Neural progenitor cell (in vitro differentiated cells): ENCODE data around the gene POLR3F. TPM values are rescaled to one million over a fixed set of nuclear protein-coding genes. Genes with fewer than 3 reads are reported as not detected.

Source experiments
- DNase-seq: peaks from one replicate; pipeline ENCODE4 v3.0.0-alpha.2; 2016; ENCODE audit warnings: low spot score
- H2AFZ ChIP-seq: fragments of 200-600 bp; sonication (generic); replicated peaks from 2 replicates; pipeline ENCODE4 v1.6.1; 2016; ENCODE audit warnings: antibody characterized with exemption
- H3F3A ChIP-seq: fragments of 200-600 bp; sonication (generic); 2 replicates; pipeline ENCODE4 v1.6.1; 2016; ENCODE audit warnings: antibody characterized with exemption, low read depth
- H3K27ac ChIP-seq: fragments of 200-600 bp; sonication (generic); 2 replicates; pipeline ENCODE4 v1.5.1; 2016; ENCODE audit warnings: mild to moderate bottlenecking
- H3K27me3 ChIP-seq: fragments of 200-600 bp; sonication (generic); 2 replicates; pipeline ENCODE4 v1.6.1; 2016; ENCODE audit warnings: mild to moderate bottlenecking, moderate library complexity
- H3K36me3 ChIP-seq: fragments of 200-600 bp; sonication (generic); 2 replicates; pipeline ENCODE4 v1.5.1; 2016
- H3K4me1 ChIP-seq: fragments of 200-600 bp; sonication (generic); 2 replicates; pipeline ENCODE4 v1.6.1; 2016; ENCODE audit warnings: mixed run types
- H3K4me2 ChIP-seq: fragments of 200-600 bp; sonication (generic); 2 replicates; pipeline ENCODE4 v1.6.1; 2016
- H3K4me3 ChIP-seq: fragments of 200-600 bp; sonication (generic); 2 replicates; pipeline ENCODE4 v1.5.1; 2016
- H3K79me2 ChIP-seq: fragments of 200-600 bp; sonication (generic); 2 replicates; pipeline ENCODE4 v1.6.1; 2016; ENCODE audit warnings: low read depth
- H3K9ac ChIP-seq: fragments of 200-600 bp; sonication (generic); 2 replicates; pipeline ENCODE4 v1.6.1; 2016
- H3K9me3 ChIP-seq: fragments of 200-600 bp; sonication (generic); 2 replicates; pipeline ENCODE4 v1.5.1; 2016; ENCODE audit warnings: low read depth
- H4K20me1 ChIP-seq: fragments of 200-600 bp; sonication (generic); 2 replicates; pipeline ENCODE4 v1.6.1; 2016; ENCODE audit warnings: low read depth
- H3K27ac Mint-ChIP-seq: 3 replicates; pipeline ENCODE4 v1.8.0; 2021; ENCODE audit warnings: mixed read lengths
- H3K27me3 Mint-ChIP-seq: 2 replicates; pipeline ENCODE4 v1.8.0; 2022; ENCODE audit warnings: low read depth, mild to moderate bottlenecking, inconsistent platforms, moderate library complexity, mixed read lengths; ENCODE audit not compliant: insufficient read depth
- H3K36me3 Mint-ChIP-seq: 3 replicates; pipeline ENCODE4 v1.8.0; 2021; ENCODE audit warnings: mixed read lengths
- H3K4me1 Mint-ChIP-seq: 3 replicates; pipeline ENCODE4 v1.8.0; 2021; ENCODE audit warnings: mixed read lengths
- H3K4me3 Mint-ChIP-seq: 3 replicates; pipeline ENCODE4 v1.8.0; 2021; ENCODE audit warnings: mild to moderate bottlenecking, moderate library complexity, mixed read lengths
- H3K9me3 Mint-ChIP-seq: 3 replicates; pipeline ENCODE4 v1.8.0; 2020; ENCODE audit warnings: mixed read lengths
- EZH2 ChIP-seq: fragments of 200-600 bp; sonication (generic); IDR thresholded peaks from 2 replicates; pipeline ENCODE4 v1.6.1; 2017; ENCODE audit warnings: antibody characterized with exemption, mild to moderate bottlenecking, moderate library complexity
- EZH2phosphoT487 ChIP-seq: fragments of 200-600 bp; sonication (generic); IDR thresholded peaks from 2 replicates; pipeline ENCODE4 v1.6.1; 2017; ENCODE audit warnings: antibody characterized with exemption
- total RNA-seq: library from RNA; depleted of rRNA; stranded (reverse); fragments of >200 nt; gene quantifications from 2 replicates; pipeline ENCODE4 v1.2.3, GENCODE V29; 2015; ENCODE audit warnings: low replicate concordance
- TF ChIP-seq, protein P1 (sequence below): fragments of 200-600 bp; sonication (generic); IDR thresholded peaks from 2 replicates; pipeline ENCODE4 v1.5.1; 2017; ENCODE audit warnings: antibody characterized with exemption, mild to moderate bottlenecking

POLR3F gene
- total RNA-seq, 1 donor from 2014 or later, result 28.5 TPM

DNA sequence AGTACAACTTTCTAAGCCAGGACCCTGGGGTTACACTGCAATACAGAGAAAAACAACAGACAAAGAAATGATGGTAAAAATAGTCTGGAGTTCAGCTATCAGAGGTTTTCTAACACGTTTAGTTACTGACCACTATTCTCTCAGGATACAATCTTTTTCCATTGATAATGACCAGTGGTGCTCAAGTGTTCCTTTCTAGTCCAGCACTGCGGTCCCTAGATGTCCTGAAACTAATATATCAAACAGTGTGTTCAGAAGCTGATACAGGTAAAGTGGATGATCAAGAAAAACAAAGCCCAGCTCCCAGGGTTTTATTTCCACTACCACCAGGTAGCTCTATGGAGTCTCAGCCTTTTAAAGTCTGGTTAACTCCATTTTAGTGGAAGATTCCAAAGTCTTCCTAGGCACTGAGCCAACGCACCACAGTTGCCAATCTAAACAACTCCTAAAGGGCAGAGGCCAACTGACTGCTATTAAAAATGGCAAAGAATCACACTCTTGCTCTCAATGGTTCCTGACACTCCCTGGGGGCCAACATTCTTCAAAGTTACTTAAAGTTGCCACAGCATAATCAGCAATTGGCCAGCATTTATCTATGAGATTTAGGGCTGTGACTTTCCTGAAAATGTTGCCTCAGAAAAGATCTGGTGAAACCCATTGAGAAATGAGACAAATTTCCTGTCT is 38.6 kb upstream of the POLR3F start:
- no peaks in the 10 kb centered on the region for H3K4me1 ChIP-seq
- no peak overlapping the region for H3K4me2 ChIP-seq
- TF ChIP-seq, protein P1, sequence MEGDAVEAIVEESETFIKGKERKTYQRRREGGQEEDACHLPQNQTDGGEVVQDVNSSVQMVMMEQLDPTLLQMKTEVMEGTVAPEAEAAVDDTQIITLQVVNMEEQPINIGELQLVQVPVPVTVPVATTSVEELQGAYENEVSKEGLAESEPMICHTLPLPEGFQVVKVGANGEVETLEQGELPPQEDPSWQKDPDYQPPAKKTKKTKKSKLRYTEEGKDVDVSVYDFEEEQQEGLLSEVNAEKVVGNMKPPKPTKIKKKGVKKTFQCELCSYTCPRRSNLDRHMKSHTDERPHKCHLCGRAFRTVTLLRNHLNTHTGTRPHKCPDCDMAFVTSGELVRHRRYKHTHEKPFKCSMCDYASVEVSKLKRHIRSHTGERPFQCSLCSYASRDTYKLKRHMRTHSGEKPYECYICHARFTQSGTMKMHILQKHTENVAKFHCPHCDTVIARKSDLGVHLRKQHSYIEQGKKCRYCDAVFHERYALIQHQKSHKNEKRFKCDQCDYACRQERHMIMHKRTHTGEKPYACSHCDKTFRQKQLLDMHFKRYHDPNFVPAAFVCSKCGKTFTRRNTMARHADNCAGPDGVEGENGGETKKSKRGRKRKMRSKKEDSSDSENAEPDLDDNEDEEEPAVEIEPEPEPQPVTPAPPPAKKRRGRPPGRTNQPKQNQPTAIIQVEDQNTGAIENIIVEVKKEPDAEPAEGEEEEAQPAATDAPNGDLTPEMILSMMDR, result no peak
- TF ChIP-seq EZH2phosphoT487 (no peak), EZH2 (no peak)
- DNase-seq, result no peak
- Mint-ChIP-seq H3K9me3 (no peaks in the 10 kb centered on the region), H3K4me1 (peaks cover 6% of the 10 kb centered on the region), H3K36me3 (peaks cover 4% of the 10 kb centered on the region), H3K4me3 (no peak overlapping the region), H3K27ac (no peak overlapping the region), H3K27me3 (peaks cover 3% of the 10 kb centered on the region)
- H3F3A ChIP-seq, result no peaks in the 10 kb centered on the region
- H3K79me2 ChIP-seq, result no peaks in the 10 kb centered on the region
- H4K20me1 ChIP-seq, result no peaks in the 10 kb centered on the region
- no peak overlapping the region for H3K27ac ChIP-seq
- no peak overlapping the region for H3K4me3 ChIP-seq
- no peaks in the 10 kb centered on the region for H3K36me3 ChIP-seq
- H3K9me3 ChIP-seq, result no peaks in the 10 kb centered on the region
- no peak overlapping the region for H3K9ac ChIP-seq
- no peaks in the 10 kb centered on the region for H3K27me3 ChIP-seq
- H2AFZ ChIP-seq, result no peak overlapping the region

GRCh38 chr20:18430172-18430826 is 36.9 kb upstream of the POLR3F start:
- no peak overlapping the region for H3K27ac ChIP-seq
- H3K9ac ChIP-seq, result no peak overlapping the region
- H3K79me2 ChIP-seq, result no peaks in the 10 kb centered on the region
- no peak overlapping the region for H2AFZ ChIP-seq
- no peaks in the 10 kb centered on the region for H4K20me1 ChIP-seq
- no peaks in the 10 kb centered on the region for H3K36me3 ChIP-seq
- H3K27ac Mint-ChIP-seq, result no peak overlapping the region
- H3K4me3 ChIP-seq, result no peak overlapping the region
- no peak for TF ChIP-seq EZH2phosphoT487
- TF ChIP-seq, protein P1, result no peak
- no peaks in the 10 kb centered on the region for H3K4me1 ChIP-seq
- no peak for DNase-seq
- H3K27me3 ChIP-seq, result no peaks in the 10 kb centered on the region
- peaks cover 3% of the 10 kb centered on the region for H3K27me3 Mint-ChIP-seq
- no peaks in the 10 kb centered on the region for H3K9me3 ChIP-seq
- peaks cover 6% of the 10 kb centered on the region for H3K4me1 Mint-ChIP-seq
- peaks cover 4% of the 10 kb centered on the region for H3K36me3 Mint-ChIP-seq
- H3K4me2 ChIP-seq, result no peak overlapping the region
- H3F3A ChIP-seq, result no peaks in the 10 kb centered on the region
- no peak overlapping the region for H3K4me3 Mint-ChIP-seq
- no peaks in the 10 kb centered on the region for H3K9me3 Mint-ChIP-seq

DNA sequence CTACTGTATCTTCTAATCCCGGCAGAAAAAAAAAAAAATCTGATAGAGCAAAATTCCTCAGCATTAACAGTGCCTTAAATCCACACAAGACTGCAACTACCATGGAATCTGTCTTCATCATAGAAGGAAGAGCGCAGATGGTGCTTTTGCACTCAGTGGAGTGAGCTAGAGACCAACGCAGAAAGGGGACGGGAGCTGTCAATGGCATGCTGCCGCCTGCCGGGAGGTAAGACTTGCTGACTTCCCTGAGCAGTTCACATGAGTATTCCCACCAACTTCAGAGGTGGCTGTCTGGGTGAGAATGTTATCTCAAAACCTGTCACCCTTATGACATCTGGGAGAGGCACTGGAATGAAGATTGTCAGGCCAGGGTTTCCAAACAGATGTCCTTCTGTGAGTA is 36.0 kb upstream of the POLR3F start:
- Mint-ChIP-seq H3K4me1 (peaks cover 6% of the 10 kb centered on the region), H3K36me3 (peaks cover 4% of the 10 kb centered on the region), H3K9me3 (no peaks in the 10 kb centered on the region), H3K4me3 (no peak overlapping the region), H3K27ac (no peak overlapping the region), H3K27me3 (peaks cover 3% of the 10 kb centered on the region)
- TF ChIP-seq EZH2phosphoT487 (no peak), EZH2 (no peak)
- TF ChIP-seq, protein P1, result no peak
- Histone ChIP-seq H3K9me3 (no peaks in the 10 kb centered on the region), H3K27me3 (no peaks in the 10 kb centered on the region), H3K4me2 (no peak overlapping the region), H3K9ac (no peak overlapping the region), H3K4me1 (no peaks in the 10 kb centered on the region), H3F3A (no peaks in the 10 kb centered on the region), H3K79me2 (no peaks in the 10 kb centered on the region), H2AFZ (no peak overlapping the region), H4K20me1 (no peaks in the 10 kb centered on the region), H3K36me3 (no peaks in the 10 kb centered on the region), H3K27ac (no peak overlapping the region), H3K4me3 (no peak overlapping the region)
- no peak for DNase-seq
